HFFc6 (cell line): ENCODE results near the gene METTL4. TPM values are rescaled to one million over a fixed set of nuclear protein-coding genes. Genes with fewer than 3 reads are reported as not detected.

Experiments
- DNase-seq: peaks from one replicate; pipeline ENCODE4 v3.0.0-alpha.2; 2018
- H3K27ac Mint-ChIP-seq: 2 replicates; pipeline ENCODE4 v1.8.0; 2020; ENCODE audit warnings: mild to moderate bottlenecking, mixed read lengths
- H3K27me3 Mint-ChIP-seq: 2 replicates; pipeline ENCODE4 v1.8.0; 2021; ENCODE audit warnings: mild to moderate bottlenecking, moderate library complexity, mixed read lengths; ENCODE audit not compliant: insufficient read depth
- H3K36me3 Mint-ChIP-seq: 2 replicates; pipeline ENCODE4 v1.8.0; 2021; ENCODE audit warnings: low read depth, mixed read lengths
- H3K4me1 Mint-ChIP-seq: 2 replicates; pipeline ENCODE4 v1.8.0; 2020; ENCODE audit warnings: low read depth, mixed read lengths
- H3K4me3 Mint-ChIP-seq: 2 replicates; pipeline ENCODE4 v1.8.0; 2020; ENCODE audit warnings: mild to moderate bottlenecking, moderate library complexity, mixed read lengths
- H3K9me3 Mint-ChIP-seq: 2 replicates; pipeline ENCODE4 v1.8.0; 2020; ENCODE audit warnings: mild to moderate bottlenecking, mixed read lengths
- CTCF ChIP-seq: fragments of 200-600 bp; sonication (generic); IDR thresholded peaks from 2 replicates; pipeline ENCODE4 v1.5.0; 2021; ENCODE audit warnings: antibody characterized with exemption, mild to moderate bottlenecking
- total RNA-seq, 6 experiments: library from RNA; stranded (reverse); fragmentation: NEBNext Ultra II Directional; extraction: Animal tissue kit (Norgen Biotek cat#: 25700); gene quantifications; 2 replicates in 1 of 6; 3 replicates in 5 of 6; pipeline ENCODE4 v1.2.3, GENCODE V29; 2021

The METTL4 gene
- total RNA-seq, 6 experiments from 2014 or later, result 6.3 to 9.4 (median 9.0) TPM

- Mint-ChIP-seq H3K4me1 (peaks cover 56% of the 10 kb centered on the region), H3K27me3 (no peaks in the 10 kb centered on the region), H3K4me3 (no peak overlapping the region), H3K27ac (peak overlapping the region; percentile 48; the same call in 1 of the 2 replicates), H3K9me3 (no peaks in the 10 kb centered on the region), H3K36me3 (peaks cover 22% of the 10 kb centered on the region)
- no peak for DNase-seq
- TF ChIP-seq CTCF, result no peak
Observed at GRCh38 chr18:2538844-2539243, 32.5 kb downstream of the METTL4 start.

GRCh38 chr18:2538236-2538635 lies 33.1 kb downstream of the METTL4 start:
- no peak overlapping the region for H3K4me3 Mint-ChIP-seq
- no peak for TF ChIP-seq CTCF
- peaks cover 56% of the 10 kb centered on the region for H3K4me1 Mint-ChIP-seq
- no peak for DNase-seq
- H3K27me3 Mint-ChIP-seq, result no peaks in the 10 kb centered on the region
- H3K36me3 Mint-ChIP-seq, result peaks cover 22% of the 10 kb centered on the region
- H3K27ac Mint-ChIP-seq, result no peak overlapping the region
- H3K9me3 Mint-ChIP-seq, result no peaks in the 10 kb centered on the region

GRCh38 chr18:2537296-2537695 lies 34.0 kb downstream of the METTL4 start:
- H3K27ac Mint-ChIP-seq, result peak overlapping the region; percentile 89
- no peak for TF ChIP-seq CTCF
- peaks cover 30% of the 10 kb centered on the region for H3K36me3 Mint-ChIP-seq
- no peak for DNase-seq
- H3K27me3 Mint-ChIP-seq, result no peaks in the 10 kb centered on the region
- 0 out of 2 replicates have a peak, but pooled peaks cover 6% of the 10 kb centered on the region for H3K9me3 Mint-ChIP-seq
- peaks cover 56% of the 10 kb centered on the region for H3K4me1 Mint-ChIP-seq
- H3K4me3 Mint-ChIP-seq, result no peak overlapping the region

GRCh38 chr18:2536493-2536892 lies 34.8 kb downstream of the METTL4 start:
- Mint-ChIP-seq H3K4me1 (peaks cover 56% of the 10 kb centered on the region), H3K27ac (peak overlapping the region; percentile 89), H3K4me3 (peak overlapping the region; percentile 63), H3K9me3 (0 out of 2 replicates have a peak, but pooled peaks cover 6% of the 10 kb centered on the region), H3K36me3 (peaks cover 34% of the 10 kb centered on the region), H3K27me3 (no peaks in the 10 kb centered on the region)
- DNase-seq, result peak; percentile 83
- no peak for TF ChIP-seq CTCF

- peak overlapping the region; percentile 63 for H3K4me3 Mint-ChIP-seq
- no peaks in the 10 kb centered on the region for H3K27me3 Mint-ChIP-seq
- peak overlapping the region; percentile 89 for H3K27ac Mint-ChIP-seq
- H3K4me1 Mint-ChIP-seq, result peaks cover 56% of the 10 kb centered on the region
- peaks cover 34% of the 10 kb centered on the region for H3K36me3 Mint-ChIP-seq
- H3K9me3 Mint-ChIP-seq, result 0 out of 2 replicates have a peak, but pooled peaks cover 6% of the 10 kb centered on the region
- no peak for DNase-seq
- TF ChIP-seq CTCF, result no peak
Observed at GRCh38 chr18:2536063-2536462, 35.2 kb downstream of the METTL4 start.

- Mint-ChIP-seq H3K27me3 (no peaks in the 10 kb centered on the region), H3K36me3 (peaks cover 34% of the 10 kb centered on the region), H3K4me3 (no peak overlapping the region), H3K27ac (no peak overlapping the region), H3K9me3 (0 out of 2 replicates have a peak, but pooled peaks cover 6% of the 10 kb centered on the region), H3K4me1 (peaks cover 52% of the 10 kb centered on the region)
- no peak for DNase-seq
- TF ChIP-seq CTCF, result no peak
Observed at GRCh38 chr18:2535419-2535910, 35.8 kb downstream of the METTL4 start.
